Heart left ventricle (tissue), 16 donors: Measurements from ENCODE around the gene GABARAPL2. TPM values are rescaled to one million over a fixed set of nuclear protein-coding genes. Genes with fewer than 3 reads are reported as not detected.

Experiments used
- ATAC-seq, 4 donors: fragments of 200-7000 bp; cut with Tn5 transposase; one replicate each; pipeline ENCODE4 v1.9.1; 2020 to 2022; ENCODE audit warnings: moderate library complexity in 4 of 4, mild to moderate bottlenecking in 3 of 4, moderate number of reproducible peaks in 1 of 4
- DNase-seq, 5 donors: peaks; one replicate each; pipeline ENCODE4 v3.0.0-alpha.2; 2020
- H3K27ac ChIP-seq, 12 donors: fragments of 200-600 bp; sonication (generic) in 4 of 12; one replicate each; pipeline versions ENCODE4 v1.5.0 to v1.8.0; 2016 to 2022; ENCODE audit warnings: mild to moderate bottlenecking in 2 of 12
- H3K27me3 ChIP-seq, 9 donors: fragments of 200-600 bp; sonication (generic) in 2 of 9; one replicate each; pipeline versions ENCODE4 v1.5.1 to v1.8.0; 2016 to 2022; ENCODE audit warnings: mild to moderate bottlenecking in 3 of 9
- H3K36me3 ChIP-seq, 9 donors: fragments of 200-600 bp; sonication (generic) in 2 of 9; one replicate each; pipeline versions ENCODE4 v1.5.0 to v1.8.0; 2018 to 2022; ENCODE audit warnings: mild to moderate bottlenecking in 2 of 9
- H3K4me1 ChIP-seq, 12 donors: fragments of 200-600 bp; sonication (generic) in 4 of 12; one replicate each; pipeline versions ENCODE4 v1.5.0 to v1.8.0; 2016 to 2022; ENCODE audit warnings: mild to moderate bottlenecking in 3 of 12
- H3K4me3 ChIP-seq, 12 donors: fragments of 200-600 bp; sonication (generic) in 4 of 12; one replicate each; pipeline versions ENCODE4 v1.5.0 to v1.8.0; 2017 to 2022; ENCODE audit warnings: mild to moderate bottlenecking in 9 of 12, moderate library complexity in 4 of 12
- H3K9me3 ChIP-seq, 12 donors: fragments of 200-600 bp; sonication (generic) in 4 of 12; one replicate each; pipeline versions ENCODE4 v1.5.0 to v1.8.0; 2016 to 2022; ENCODE audit warnings: mild to moderate bottlenecking in 1 of 12
- POLR2A ChIP-seq, 2 donors: fragments of 450-650 bp; IDR thresholded peaks; one replicate each; pipeline ENCODE4 v1.6.1; 2017; ENCODE audit warnings: antibody characterized with exemption in 2 of 2, mild to moderate bottlenecking in 2 of 2, moderate library complexity in 2 of 2
- WGBS, 4 donors: extraction: QIAGEN DNeasy Blood & Tissue Kit in 2 of 4; methylation state at CpG; one replicate each; pipeline versions ENCODE4 v1.1.5 to v1.1.7; 2013 to 2018; 5-methylcytosine and 5-hydroxymethylcytosine counted together
- intact Hi-C, 10 donors: fragments of 100-400 bp; cut with DNase I; formaldehyde crosslinking; loops; one replicate each; pipeline versions ENCODE4 v1.11.1 to v1.14.2; 2022
- long read RNA-seq, 3 donors: library from polyadenylated mRNA; unstranded; transcript quantifications; one replicate each; pipeline ENCODE4 v2.0.0, GENCODE V29; 2020 to 2021
- polyA plus RNA-seq, 2 donors: library from polyadenylated mRNA; stranded (reverse); fragments of 200-250 nt; gene quantifications; one replicate each; pipeline ENCODE4 v1.2.3, GENCODE V29; 2013
- total RNA-seq, 9 donors: library from RNA; depleted of rRNA in 2 of 9; stranded (reverse); fragments of >200 nt in 2 of 9; fragmentation: NEBNext Ultra II Directional in 3 of 9; extraction: Animal tissue kit (Norgen Biotek cat#: 25700) in 3 of 9; gene quantifications; one replicate each; pipeline versions ENCODE4 v1.1.0 to v1.2.4, GENCODE V29; 2016 to 2023
- TF ChIP-seq, protein P1 (sequence below), 12 donors: fragments of 200-600 bp; sonication (generic) in 4 of 12; IDR thresholded peaks; one replicate each; pipeline versions ENCODE4 v1.5.0 to v1.8.0; 2018 to 2022; ENCODE audit warnings: antibody characterized with exemption in 12 of 12, mild to moderate bottlenecking in 5 of 12
- donor health status: ischemic (EF 13 %, LVEDD 7.1; RV severe dilation, severe dysfunction).
- donor health status: healthy with polysubstance abuse.
- donor health status: DM: no; HTN: yes; CAD: no.
- donor health status: DM: no; HTN: no; CAD: no.
- donor health status: ischemic (EF 25% LVEDD 6.9; RV normal size, moderate dysfunction).
- donor health status: ischemic (EF 25% LVEDD 5.7; RV mildly dilated, moderate dysfunction).
- donor health status: healthy.
- donor health status: DM: yes; HTN: yes; CAD: no.
- donor health status: ischemic (EF 35%, LVEDD 5.7; RV mildly dilated, moderate dysfunction).
- donor health status: nonischemic (EF 11% LVEDD 7.7; RV severe dilation, severe dysfunction).
- donor health status: DM: yes; HTN: yes; CAD: no.
- donor health status: PGD.
- donor health status: ischemic (EF 29% LVEDD 5.4; RV normal size, mild dysfunction).
- donor health status: nonischemic (EF 23%, LVEDD 6.1; RV moderate dilation, normal function).

Gene GABARAPL2, protein sequence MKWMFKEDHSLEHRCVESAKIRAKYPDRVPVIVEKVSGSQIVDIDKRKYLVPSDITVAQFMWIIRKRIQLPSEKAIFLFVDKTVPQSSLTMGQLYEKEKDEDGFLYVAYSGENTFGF
- 100 to 1,000 TPM; 145 to 256 (median 210) TPM for total RNA-seq
- 100 to 1,000 TPM; 141 to 235 TPM for polyA plus RNA-seq
- long read RNA-seq, donor 1, transcript GABARAPL2-201 (4 exons, 1,002 nt) = major isoform, 227 of 234 reads
- long read RNA-seq, donor 1, partial matches to known transcripts = 0 of 234 reads
- long read RNA-seq, donor 1, other reads (novel, unspliced or antisense) = 1 of 234 reads
- long read RNA-seq, donor 2, transcript GABARAPL2-201 (4 exons, 1,002 nt) = major isoform, 343 of 352 reads
- long read RNA-seq, donor 2, partial matches to known transcripts = 2 of 352 reads
- long read RNA-seq, donor 2, other reads (novel, unspliced or antisense) = 2 of 352 reads
- long read RNA-seq, donor 3, transcript GABARAPL2-201 (4 exons, 1,002 nt) = major isoform, 109 of 112 reads
- long read RNA-seq, donor 3, partial matches to known transcripts = 1 of 112 reads
- long read RNA-seq, donor 3, other reads (novel, unspliced or antisense) = 0 of 112 reads

- Histone ChIP-seq H3K9me3 (no peaks in the 10 kb centered on the region), H3K4me1 (peaks cover 3 to 55% (median 48%) of the 10 kb centered on the region in 12 donors), H3K27ac (peak within 1 kb of the TSS; percentile 59 to 95 (median 84)), H3K27me3 (no peaks in the 10 kb centered on the region), H3K4me3 (peak within 1 kb of the TSS; percentile 72 to 100 (median 92)), H3K36me3 (peaks cover 0 to 40% (median 36%) of the 10 kb centered on the region in 9 donors)
- DNase-seq (peak; percentile 83 to 95 (median 87)), ATAC-seq (peak; percentile 74 to 94 (median 93))
- TF ChIP-seq, protein P1, sequence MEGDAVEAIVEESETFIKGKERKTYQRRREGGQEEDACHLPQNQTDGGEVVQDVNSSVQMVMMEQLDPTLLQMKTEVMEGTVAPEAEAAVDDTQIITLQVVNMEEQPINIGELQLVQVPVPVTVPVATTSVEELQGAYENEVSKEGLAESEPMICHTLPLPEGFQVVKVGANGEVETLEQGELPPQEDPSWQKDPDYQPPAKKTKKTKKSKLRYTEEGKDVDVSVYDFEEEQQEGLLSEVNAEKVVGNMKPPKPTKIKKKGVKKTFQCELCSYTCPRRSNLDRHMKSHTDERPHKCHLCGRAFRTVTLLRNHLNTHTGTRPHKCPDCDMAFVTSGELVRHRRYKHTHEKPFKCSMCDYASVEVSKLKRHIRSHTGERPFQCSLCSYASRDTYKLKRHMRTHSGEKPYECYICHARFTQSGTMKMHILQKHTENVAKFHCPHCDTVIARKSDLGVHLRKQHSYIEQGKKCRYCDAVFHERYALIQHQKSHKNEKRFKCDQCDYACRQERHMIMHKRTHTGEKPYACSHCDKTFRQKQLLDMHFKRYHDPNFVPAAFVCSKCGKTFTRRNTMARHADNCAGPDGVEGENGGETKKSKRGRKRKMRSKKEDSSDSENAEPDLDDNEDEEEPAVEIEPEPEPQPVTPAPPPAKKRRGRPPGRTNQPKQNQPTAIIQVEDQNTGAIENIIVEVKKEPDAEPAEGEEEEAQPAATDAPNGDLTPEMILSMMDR (IDR thresholded peaks at IDR 0.05) = no peak
- TF ChIP-seq POLR2A (IDR thresholded peaks at IDR 0.05) = peak; percentile 77 to 90
- 0 to 1% (median 0%) methylated on average over 15 to 69 of the region's 69 CpGs for WGBS, 4 donors
- intact Hi-C loops = loop anchor here in 5 of 10 donors (1.0 to 10.0 kb wide), 3 partner anchors 10 to 59 kb away; partner anchors contain the start of genes ADAT1 (in 5 of the 5) and TMEM231 (in 1 of the 5)
Observed at GRCh38 chr16:75566040-75566757, at the start of gene GABARAPL2. TSS of gene GABARAPL2 (plus strand) at chr16:75566379. CDS start at chr16:75566487, 108 bp downstream.

DNA sequence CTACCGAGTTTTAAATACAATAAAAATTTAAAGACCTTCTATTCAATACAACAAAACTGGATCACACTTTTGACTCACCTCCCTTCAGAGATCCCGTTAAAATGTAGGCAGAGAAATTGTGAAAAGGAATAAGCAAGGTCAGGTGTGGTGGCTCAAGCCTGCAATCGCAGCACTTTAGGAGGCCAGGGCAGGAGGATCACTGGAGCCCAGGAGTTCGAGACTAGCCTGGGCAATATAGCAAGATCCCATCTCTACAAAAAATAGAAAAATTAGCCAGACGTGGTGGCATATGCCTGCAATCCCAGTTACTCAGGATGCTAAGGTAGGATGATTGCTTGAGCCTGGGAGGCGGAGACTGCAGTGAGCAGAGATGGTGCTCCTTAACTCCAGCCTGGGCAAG lies 47.0 kb upstream of the GABARAPL2 start:
- Histone ChIP-seq H3K4me3 (no peak overlapping the region), H3K36me3 (no peaks in the 10 kb centered on the region), H3K27me3 (no peaks in the 10 kb centered on the region), H3K9me3 (no peaks in the 10 kb centered on the region), H3K27ac (no peak overlapping the region), H3K4me1 (peaks cover 0 to 10% (median 6%) of the 10 kb centered on the region in 12 donors)
- WGBS, 4 donors = 91 to 93% (median 92%) methylated on average over 6 of the region's 6 CpGs
- TF ChIP-seq, protein P1 (IDR thresholded peaks at IDR 0.05) = no peak
- TF ChIP-seq POLR2A (IDR thresholded peaks at IDR 0.05) = no peak
- ATAC-seq = no peak
- intact Hi-C loops = loop anchor here in 8 of 10 donors (5.0 kb wide), 3 partner anchors 33 to 47 kb away; partner anchors contain the start of gene TMEM231 (in 2 of the 8)
- no peak for DNase-seq

DNA sequence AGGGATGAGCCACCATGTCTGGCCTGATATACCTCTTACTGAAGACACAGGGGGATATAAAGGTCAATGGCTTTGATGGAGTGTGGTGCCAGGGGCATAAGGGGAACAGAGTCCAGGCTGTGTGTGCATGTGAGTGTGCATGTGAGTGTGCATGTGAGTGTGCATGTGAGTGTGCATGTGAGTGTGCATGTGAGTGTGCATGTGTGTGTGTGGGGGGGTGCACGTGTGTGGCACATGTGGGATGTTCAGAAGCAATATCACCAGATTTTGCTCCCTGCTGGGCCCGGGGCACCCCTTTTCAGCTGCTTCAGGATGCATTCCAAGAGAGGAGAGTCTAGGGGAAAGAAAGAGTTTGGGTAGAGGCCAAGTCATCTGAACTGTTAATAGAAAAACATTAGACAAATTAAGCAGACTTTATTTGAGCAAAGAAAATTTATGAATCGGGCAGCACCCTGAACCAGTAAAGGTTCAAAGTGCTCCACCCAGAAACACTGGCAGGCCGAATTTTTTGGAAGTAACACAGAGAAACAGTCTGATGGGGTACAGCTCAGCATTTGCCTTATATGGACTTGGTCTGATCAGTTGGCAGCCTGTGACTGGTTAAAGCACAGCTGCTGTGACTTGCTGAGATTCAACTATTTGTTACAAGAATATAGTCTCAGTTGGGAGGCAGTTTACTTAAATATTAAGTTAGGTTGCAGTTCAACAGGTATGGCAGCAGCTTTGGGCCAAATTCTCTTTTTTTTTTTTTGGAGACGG lies 40.0 kb upstream of the GABARAPL2 start:
- no peaks in the 10 kb centered on the region for H3K9me3 ChIP-seq
- intact Hi-C loops = loop anchor here in 1 of 10 donors (5.0 kb wide), 1 partner anchor 54 kb away; no protein-coding TSS in a partner anchor
- whole genome bisulfite sequencing, 4 donors = 73 to 89% (median 86%) methylated on average over 5 of the region's 5 CpGs
- no peak for ATAC-seq
- no peaks in the 10 kb centered on the region for H3K36me3 ChIP-seq
- H3K4me3 ChIP-seq = no peak overlapping the region
- H3K27ac ChIP-seq = no peak overlapping the region
- H3K27me3 ChIP-seq = no peaks in the 10 kb centered on the region
- TF ChIP-seq, protein P1 (IDR thresholded peaks at IDR 0.05) = no peak
- no peak for TF ChIP-seq POLR2A (IDR thresholded peaks at IDR 0.05)
- no peaks in the 10 kb centered on the region for H3K4me1 ChIP-seq
- DNase-seq = no peak
